ENCODE results near the gene CADM4. TPM values are rescaled to one million over a fixed set of nuclear protein-coding genes. Genes with fewer than 3 reads are reported as not detected.

The CADM4 gene
- total and polyA plus RNA-seq, 2 donors (not counting 1 experiment from before 2014, with no cell fraction given): 0.21 to 0.42 TPM

- H3K9ac ChIP-seq (ENCODE audit: low read length): peak overlapping the region; percentile 86
- H3K27ac ChIP-seq (ENCODE audit: low read length in 2 of 2): peak overlapping the region; percentile 84 to 88
- no peaks in the 10 kb centered on the region for H3K27me3 ChIP-seq (replicated peaks in 1 of 4; ENCODE audit: control extremely low read depth in 1 of 4, control insufficient read depth in 3 of 4, insufficient read depth in 4 of 4, low read length in 3 of 4)
- H3K9me3 ChIP-seq (ENCODE audit: control extremely low read depth in 1 of 3, control insufficient read depth in 2 of 3, insufficient read depth in 1 of 3, low read length in 2 of 3): peaks cover 0 to 6% (median 0%) of the 10 kb centered on the region in 3 donors
- CTCF ChIA-PET: interaction anchor here (0.8 to 1.2 kb wide), 2 partner anchors 24 to 64 kb away, joined by 5 read pairs; no protein-coding TSS in a partner anchor
- peak overlapping the region; percentile 94 for H2AFZ ChIP-seq (ENCODE audit: insufficient read depth, low read depth, low read length, poor library complexity, severe bottlenecking)
- DNase-seq (no peak), ATAC-seq (ENCODE audit: low read depth) (peak; percentile 8)
- intact Hi-C loops (cut with micrococcal nuclease): loop anchor here (1.0 to 2.0 kb wide), 7 partner anchors 20 to 155 kb away; partner anchors contain the start of genes CADM4, IRGQ, PINLYP and SMG9
- Mint-ChIP-seq H3K4me1 (peaks cover 24% of the 10 kb centered on the region), H3K4me3 (peak overlapping the region; percentile 98), H3K27me3 (no peaks in the 10 kb centered on the region), H3K27ac (peak overlapping the region; percentile 99), H3K9me3 (ENCODE audit: insufficient read depth) (no peaks in the 10 kb centered on the region)
- H4K20me1 ChIP-seq (ENCODE audit: control insufficient read depth, insufficient read depth, low read length, poor library complexity, severe bottlenecking): peaks cover 13% of the 10 kb centered on the region
- TF ChIP-seq EZH2 (IDR thresholded peaks at IDR 0.05; ENCODE audit: borderline replicate concordance, insufficient read depth, low read depth, low read length, poor library complexity, severe bottlenecking) (no peak), CTCF (IDR thresholded peaks at IDR 0.05) (no peak)
- peaks cover 14 to 15% of the 10 kb centered on the region in 2 donors for H3K4me1 ChIP-seq (ENCODE audit: control insufficient read depth in 2 of 2, insufficient read depth in 2 of 2, low read length in 2 of 2)
- peak overlapping the region; percentile 79 for H3K4me2 ChIP-seq (replicated peaks; ENCODE audit: low read depth, low read length, poor library complexity, severe bottlenecking)
- H3K36me3 ChIP-seq (replicated peaks in 1 of 2; ENCODE audit: control extremely low read depth in 1 of 2, control insufficient read depth in 1 of 2, extremely low read depth in 1 of 2, insufficient read depth in 2 of 2, low read length in 1 of 2): peaks cover 0 to 4% of the 10 kb centered on the region in 2 experiments
- peaks cover 28% of the 10 kb centered on the region for H3K79me2 ChIP-seq (ENCODE audit: control insufficient read depth, insufficient read depth, low read length)
- WGBS (ENCODE audit: insufficient coverage): 0% methylated on average over 14 of the region's 14 CpGs
- H3K4me3 ChIP-seq (ENCODE audit: control extremely low read depth in 1 of 5, extremely low read depth in 1 of 5, insufficient read depth in 1 of 5, low read depth in 2 of 5, low read length in 4 of 5): peak overlapping the region; percentile 51 to 86 (median 80)
- POLR2A ChIA-PET: interaction anchor here (1.2 to 1.3 kb wide), 2 partner anchors 23 to 86 kb away, joined by 3 read pairs; partner anchors contain the start of genes IRGQ, ZNF575 and ZNF576
Observed at GRCh38 chr19:43618921-43619261, 20.8 kb downstream of the CADM4 start.

- peaks cover 13% of the 10 kb centered on the region for H4K20me1 ChIP-seq (ENCODE audit: control insufficient read depth, insufficient read depth, low read length, poor library complexity, severe bottlenecking)
- peaks cover 41% of the 10 kb centered on the region for H3K79me2 ChIP-seq (ENCODE audit: control insufficient read depth, insufficient read depth, low read length)
- H3K4me1 Mint-ChIP-seq: peaks cover 24% of the 10 kb centered on the region
- H3K4me1 ChIP-seq (ENCODE audit: control insufficient read depth in 2 of 2, insufficient read depth in 2 of 2, low read length in 2 of 2): peaks cover 14 to 15% of the 10 kb centered on the region in 2 donors
- H3K9ac ChIP-seq (ENCODE audit: low read length): no peak overlapping the region
- H3K9me3 ChIP-seq (ENCODE audit: control extremely low read depth in 1 of 3, control insufficient read depth in 2 of 3, insufficient read depth in 1 of 3, low read length in 2 of 3): peaks cover 0 to 4% (median 0%) of the 10 kb centered on the region in 3 donors
- no peak for TF ChIP-seq CTCF (IDR thresholded peaks at IDR 0.05)
- intact Hi-C loops (cut with micrococcal nuclease): no loop called here
- H3K27ac ChIP-seq (ENCODE audit: low read length in 2 of 2): no peak overlapping the region
- H3K27me3 Mint-ChIP-seq: no peaks in the 10 kb centered on the region
- no peak for ATAC-seq (ENCODE audit: low read depth)
- ChIA-PET CTCF (no interaction called here), POLR2A (no interaction called here)
- no peak overlapping the region for H3K4me3 ChIP-seq (ENCODE audit: control extremely low read depth in 1 of 5, extremely low read depth in 1 of 5, insufficient read depth in 1 of 5, low read depth in 2 of 5, low read length in 4 of 5)
- no peak overlapping the region for H3K27ac Mint-ChIP-seq
- peaks cover 0 to 18% of the 10 kb centered on the region in 2 experiments for H3K36me3 ChIP-seq (replicated peaks in 1 of 2; ENCODE audit: control extremely low read depth in 1 of 2, control insufficient read depth in 1 of 2, extremely low read depth in 1 of 2, insufficient read depth in 2 of 2, low read length in 1 of 2)
- no peak overlapping the region for H3K4me2 ChIP-seq (replicated peaks; ENCODE audit: low read depth, low read length, poor library complexity, severe bottlenecking)
- no peak overlapping the region for H2AFZ ChIP-seq (ENCODE audit: insufficient read depth, low read depth, low read length, poor library complexity, severe bottlenecking)
- H3K4me3 Mint-ChIP-seq: no peak overlapping the region
- H3K9me3 Mint-ChIP-seq (ENCODE audit: insufficient read depth): no peaks in the 10 kb centered on the region
- DNase-seq: no peak
- H3K27me3 ChIP-seq (replicated peaks in 1 of 4; ENCODE audit: control extremely low read depth in 1 of 4, control insufficient read depth in 3 of 4, insufficient read depth in 4 of 4, low read length in 3 of 4): no peaks in the 10 kb centered on the region
- 94% methylated on average over 5 of the region's 6 CpGs for WGBS (ENCODE audit: insufficient coverage)
Observed at GRCh38 chr19:43616954-43617353, 22.7 kb downstream of the CADM4 start.
